ENCODE data around the gene LYPLAL1. TPM values are rescaled to one million over a fixed set of nuclear protein-coding genes. Genes with fewer than 3 reads are reported as not detected.
A peak's percentile ranks its signal among the peaks of the same experiment; 100 is the strongest.

The LYPLAL1 gene
- total RNA-seq, 1 experiment from 2014 or later = 21.1 TPM

DNA sequence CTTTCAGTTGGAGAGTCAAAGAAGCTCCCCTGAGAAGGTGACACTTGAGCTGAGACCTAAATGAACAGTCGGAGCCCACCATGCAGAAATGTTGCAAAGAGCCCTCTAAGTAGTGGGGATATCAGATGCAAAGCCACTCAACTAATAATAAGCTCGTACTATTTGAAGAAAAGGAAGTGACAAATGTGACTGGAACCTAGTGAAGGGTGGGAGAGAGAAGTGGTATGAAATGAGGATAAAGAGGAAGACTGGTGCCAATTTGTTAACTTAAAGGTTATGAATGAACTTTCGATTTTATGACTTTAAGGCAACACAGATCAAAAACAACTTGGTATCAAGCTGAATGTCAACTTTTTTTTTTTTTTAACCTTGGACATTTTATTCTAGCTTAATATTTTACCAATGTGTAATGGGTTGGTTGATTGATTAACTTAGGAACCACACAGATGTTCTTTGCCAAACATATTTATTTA lies 14.7 kb downstream of the LYPLAL1 start:
- Histone ChIP-seq H3K56ac (ENCODE audit: insufficient read length, low read depth, low read length) (no peak overlapping the region), H3K27me3 (ENCODE audit: insufficient read depth, low read length) (no peaks in the 10 kb centered on the region), H3K4ac (ENCODE audit: low read depth, low read length) (no peak overlapping the region), H4K5ac (ENCODE audit: insufficient read length, low read depth, low read length) (no peak overlapping the region), H2BK12ac (ENCODE audit: insufficient read length, low read depth, low read length) (no peak overlapping the region), H2AK5ac (ENCODE audit: insufficient read length, low read length) (no peak overlapping the region), H3K27ac (ENCODE audit: insufficient read length, low read depth, low read length) (no peak overlapping the region), H2BK5ac (ENCODE audit: insufficient read length, low read length) (no peak overlapping the region), H3K79me2 (ENCODE audit: insufficient read depth, low read length) (no peaks in the 10 kb centered on the region), H2AFZ (ENCODE audit: low read length) (no peak overlapping the region), H3K23me2 (ENCODE audit: insufficient read length, low read depth, low read length, poor library complexity, severe bottlenecking) (no peaks in the 10 kb centered on the region), H3K23ac (ENCODE audit: insufficient read length, low read depth, low read length) (no peak overlapping the region), H3K14ac (ENCODE audit: insufficient read depth, low read length) (no peak overlapping the region), H3T11ph (ENCODE audit: low read length) (no peak overlapping the region), H3K79me1 (ENCODE audit: insufficient read depth, low read depth, low read length, poor library complexity, severe bottlenecking) (no peaks in the 10 kb centered on the region), H2BK20ac (ENCODE audit: low read depth, low read length, poor library complexity, severe bottlenecking) (no peak overlapping the region), H3K4me1 (ENCODE audit: insufficient read depth, low read length) (no peaks in the 10 kb centered on the region), H4K20me1 (ENCODE audit: control insufficient read depth, insufficient read depth, insufficient read length) (no peaks in the 10 kb centered on the region), H2BK120ac (ENCODE audit: low read depth, low read length, poor library complexity, severe bottlenecking) (no peak overlapping the region), H3K9me3 (ENCODE audit: control insufficient read depth, low read depth, low read length) (no peaks in the 10 kb centered on the region), H3K18ac (ENCODE audit: insufficient read length, low read depth, low read length) (no peak overlapping the region), H3K9ac (ENCODE audit: extremely low read depth, insufficient read length, low read length) (no peak overlapping the region), H2BK15ac (ENCODE audit: low read depth, low read length) (no peak overlapping the region), H4K8ac (replicated peaks; ENCODE audit: insufficient read length, low read depth, low read length) (no peak overlapping the region), H4K91ac (ENCODE audit: insufficient read length, low read depth, low read length) (no peak overlapping the region), H3K4me2 (ENCODE audit: insufficient read depth, insufficient read length, low read length) (no peak overlapping the region)
- Mint-ChIP-seq H3K9me3 (no peaks in the 10 kb centered on the region; a peak in 1 of 5 replicates), H3K36me3 (ENCODE audit: insufficient read depth in 1 of 3, low read depth in 3 of 3) (no peaks in the 10 kb centered on the region; a peak in 1 of 7 replicates), H3K27ac (peak overlapping the region in 2 of 3 experiments; percentile 11 to 13; a peak in 4 of 7 replicates), H3K4me1 (peaks cover 13% of the 10 kb centered on the region in 2 experiments; a peak in 2 of 4 replicates), H3K27me3 (ENCODE audit: low read depth) (no peaks in the 10 kb centered on the region), H3K4me3 (no peak overlapping the region)
- no CpG with 5 or more reads among the region's 3 CpGs for WGBS (ENCODE audit: extremely low coverage, insufficient read length, low lambda C conversion rate)
- no peak for DNase-seq
- TF ChIP-seq, protein P1, sequence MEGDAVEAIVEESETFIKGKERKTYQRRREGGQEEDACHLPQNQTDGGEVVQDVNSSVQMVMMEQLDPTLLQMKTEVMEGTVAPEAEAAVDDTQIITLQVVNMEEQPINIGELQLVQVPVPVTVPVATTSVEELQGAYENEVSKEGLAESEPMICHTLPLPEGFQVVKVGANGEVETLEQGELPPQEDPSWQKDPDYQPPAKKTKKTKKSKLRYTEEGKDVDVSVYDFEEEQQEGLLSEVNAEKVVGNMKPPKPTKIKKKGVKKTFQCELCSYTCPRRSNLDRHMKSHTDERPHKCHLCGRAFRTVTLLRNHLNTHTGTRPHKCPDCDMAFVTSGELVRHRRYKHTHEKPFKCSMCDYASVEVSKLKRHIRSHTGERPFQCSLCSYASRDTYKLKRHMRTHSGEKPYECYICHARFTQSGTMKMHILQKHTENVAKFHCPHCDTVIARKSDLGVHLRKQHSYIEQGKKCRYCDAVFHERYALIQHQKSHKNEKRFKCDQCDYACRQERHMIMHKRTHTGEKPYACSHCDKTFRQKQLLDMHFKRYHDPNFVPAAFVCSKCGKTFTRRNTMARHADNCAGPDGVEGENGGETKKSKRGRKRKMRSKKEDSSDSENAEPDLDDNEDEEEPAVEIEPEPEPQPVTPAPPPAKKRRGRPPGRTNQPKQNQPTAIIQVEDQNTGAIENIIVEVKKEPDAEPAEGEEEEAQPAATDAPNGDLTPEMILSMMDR (conservative IDR thresholded peaks at IDR 0.05) = no peak
